GM19463 (cell line): ENCODE measurements around the gene HRH1.
"Not testable (repeated sequence)": the region's sequence is repeated elsewhere in the genome, so short reads cannot be mapped to it uniquely, and the experiment has no call there.

Experiments
- ATAC-seq: cut with Tn5 transposase; IDR thresholded peaks from one replicate; pipeline ENCODE4 v1.9.1; 2021; ENCODE audit warnings: mild to moderate bottlenecking, moderate library complexity; ENCODE audit not compliant: unreplicated experiment

Gene HRH1, protein sequence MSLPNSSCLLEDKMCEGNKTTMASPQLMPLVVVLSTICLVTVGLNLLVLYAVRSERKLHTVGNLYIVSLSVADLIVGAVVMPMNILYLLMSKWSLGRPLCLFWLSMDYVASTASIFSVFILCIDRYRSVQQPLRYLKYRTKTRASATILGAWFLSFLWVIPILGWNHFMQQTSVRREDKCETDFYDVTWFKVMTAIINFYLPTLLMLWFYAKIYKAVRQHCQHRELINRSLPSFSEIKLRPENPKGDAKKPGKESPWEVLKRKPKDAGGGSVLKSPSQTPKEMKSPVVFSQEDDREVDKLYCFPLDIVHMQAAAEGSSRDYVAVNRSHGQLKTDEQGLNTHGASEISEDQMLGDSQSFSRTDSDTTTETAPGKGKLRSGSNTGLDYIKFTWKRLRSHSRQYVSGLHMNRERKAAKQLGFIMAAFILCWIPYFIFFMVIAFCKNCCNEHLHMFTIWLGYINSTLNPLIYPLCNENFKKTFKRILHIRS

GRCh38 chr3:11154036-11154952 is at the start of gene HRH1:
Gene HRH1, plus strand, starts transcription at chr3:11154493. Its CDS starts 104,545 bp downstream, at chr3:11259038.
- no peak for ATAC-seq

DNA sequence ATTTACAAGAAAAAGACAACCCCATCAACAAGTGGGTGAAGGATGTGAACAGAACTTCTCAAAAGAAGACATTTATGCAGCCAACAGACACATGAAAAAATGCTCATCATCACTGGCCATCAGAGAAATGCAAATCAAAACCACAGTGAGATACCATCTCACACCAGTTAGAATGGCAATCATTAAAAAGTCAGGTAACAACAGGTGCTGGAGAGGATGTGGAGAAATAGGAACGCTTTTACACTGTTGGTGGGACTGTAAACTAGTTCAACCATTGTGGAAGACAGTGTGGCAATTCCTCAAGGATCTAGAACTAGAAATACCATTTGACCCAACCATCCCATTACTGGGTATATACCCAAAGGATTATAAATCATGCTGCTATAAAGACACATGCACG is 41.0 kb upstream of the HRH1 start:
- ATAC-seq = not testable (repeated sequence)

DNA sequence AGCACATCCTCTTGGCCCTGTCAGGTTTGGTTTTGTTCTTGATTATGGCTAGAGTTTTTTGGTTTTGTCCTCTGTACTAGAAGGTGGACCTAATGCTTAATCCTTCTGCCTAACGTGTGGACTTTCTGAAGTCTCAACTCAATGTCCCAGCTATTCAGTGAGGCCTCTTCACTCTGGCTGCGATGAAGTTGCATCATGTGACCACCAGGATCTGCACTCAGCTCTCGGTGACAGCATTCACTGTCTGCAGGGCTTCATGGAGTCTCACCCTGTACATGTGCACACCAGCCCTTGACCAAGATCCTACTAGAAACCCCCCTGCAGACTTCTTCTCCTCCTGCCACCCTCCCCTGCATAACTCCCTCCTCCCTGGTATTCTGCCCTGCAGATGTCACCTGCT is 38.7 kb upstream of the HRH1 start:
- ATAC-seq = no peak

- ATAC-seq = no peak
These were observed 37.8 kb upstream of the HRH1 start for GRCh38 chr3:11116336-11117059.

GRCh38 chr3:11117591-11117990 is 36.7 kb upstream of the HRH1 start:
- no peak for ATAC-seq

- no peak for ATAC-seq
These were observed 36.1 kb upstream of the HRH1 start for GRCh38 chr3:11118181-11118682.

DNA sequence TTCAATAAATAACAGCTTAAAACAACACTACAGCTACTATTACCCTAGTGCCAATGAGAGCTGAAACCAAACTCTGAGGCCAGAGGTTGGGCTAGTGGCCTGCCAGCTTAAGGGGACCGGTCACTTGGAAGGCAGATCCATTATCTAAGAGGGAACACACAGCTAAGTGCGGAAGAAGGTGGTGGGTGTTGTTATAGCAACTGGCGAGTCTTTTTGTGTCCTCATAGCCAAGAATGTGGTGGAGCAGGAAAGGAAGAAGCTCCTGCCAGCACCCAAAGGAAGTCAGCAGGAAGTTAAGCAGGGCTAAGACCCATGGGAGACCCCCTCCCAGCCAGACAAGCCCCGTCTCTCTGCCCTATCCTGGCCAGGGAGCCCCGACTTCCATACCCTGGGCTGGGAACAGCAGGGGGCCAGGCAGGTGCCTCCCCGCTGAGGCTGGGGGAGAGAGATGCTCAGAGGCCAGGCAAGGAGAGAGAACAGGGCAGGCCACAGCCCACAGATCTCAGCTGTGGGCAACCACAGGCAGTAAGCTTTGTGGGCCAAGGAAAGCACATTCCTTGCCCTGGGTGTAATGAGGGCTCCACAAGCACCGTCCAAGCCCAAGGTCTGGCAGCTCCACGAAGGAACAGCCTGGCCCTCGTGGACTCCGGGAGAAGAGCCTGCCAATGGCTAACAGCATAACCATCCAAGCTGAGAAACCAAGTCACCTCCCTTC is 34.0 kb upstream of the HRH1 start:
- ATAC-seq = no peak

DNA sequence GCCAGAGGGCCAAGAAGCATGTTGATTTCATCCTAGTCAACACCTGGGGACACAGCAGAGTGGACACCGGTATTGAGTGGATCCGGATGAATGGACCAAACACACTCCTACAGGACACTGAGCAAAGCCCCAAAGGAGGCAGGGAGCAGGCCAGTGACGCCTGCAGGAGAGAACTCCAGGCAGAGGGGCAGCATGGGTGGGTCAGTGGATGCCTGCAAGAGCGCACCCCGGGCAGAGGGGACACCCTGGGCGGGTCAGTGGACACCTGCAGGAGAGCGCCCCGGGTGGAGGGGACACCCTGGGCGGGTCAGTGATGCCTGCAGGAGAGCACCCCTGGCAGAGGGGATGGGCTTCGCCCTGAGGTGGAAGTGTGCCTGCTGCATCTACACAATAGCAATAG is 27.6 kb upstream of the HRH1 start:
- ATAC-seq = no peak

DNA sequence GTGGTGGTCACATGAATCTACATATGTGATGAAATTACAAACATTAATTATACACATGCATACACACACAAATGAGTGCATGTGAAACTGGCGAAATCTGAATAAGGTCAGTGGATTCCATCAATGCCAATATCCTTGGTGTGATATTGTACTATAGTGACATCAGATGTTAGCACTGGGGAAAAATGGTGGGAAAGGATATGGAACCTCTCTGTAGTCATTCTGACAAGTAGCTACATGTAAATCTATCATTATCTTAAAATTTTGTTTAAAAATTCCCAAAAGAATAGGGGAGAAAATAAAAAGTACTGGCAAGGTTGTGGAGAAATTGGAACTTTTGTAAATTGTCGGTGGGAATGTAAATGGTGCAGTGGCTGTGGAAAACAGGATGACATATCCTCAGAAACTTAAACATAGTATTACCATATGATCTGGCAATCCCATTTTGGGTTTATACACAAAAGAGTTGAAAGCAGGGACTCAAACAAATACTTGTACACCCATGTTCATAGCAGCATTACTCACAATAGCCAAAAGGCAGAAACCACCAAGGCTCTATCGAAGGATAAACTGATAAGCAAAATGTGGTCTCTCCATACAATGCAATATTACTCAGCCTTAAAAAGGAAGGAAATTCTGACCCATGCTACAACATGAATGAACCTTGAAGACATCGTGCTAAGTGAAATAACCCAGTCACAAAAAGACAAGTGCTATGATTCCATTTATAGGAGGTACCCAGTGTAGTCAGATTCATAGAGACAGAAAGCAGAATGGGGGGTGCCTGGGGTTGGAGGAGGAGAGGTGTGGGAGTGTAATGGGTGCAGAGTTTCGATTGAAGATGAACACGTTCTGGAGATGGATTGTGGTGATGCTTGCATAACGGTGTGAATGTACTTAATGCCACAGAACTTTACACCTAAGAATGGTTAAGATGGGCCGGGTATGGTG is 25.3 kb upstream of the HRH1 start:
- ATAC-seq = no peak

DNA sequence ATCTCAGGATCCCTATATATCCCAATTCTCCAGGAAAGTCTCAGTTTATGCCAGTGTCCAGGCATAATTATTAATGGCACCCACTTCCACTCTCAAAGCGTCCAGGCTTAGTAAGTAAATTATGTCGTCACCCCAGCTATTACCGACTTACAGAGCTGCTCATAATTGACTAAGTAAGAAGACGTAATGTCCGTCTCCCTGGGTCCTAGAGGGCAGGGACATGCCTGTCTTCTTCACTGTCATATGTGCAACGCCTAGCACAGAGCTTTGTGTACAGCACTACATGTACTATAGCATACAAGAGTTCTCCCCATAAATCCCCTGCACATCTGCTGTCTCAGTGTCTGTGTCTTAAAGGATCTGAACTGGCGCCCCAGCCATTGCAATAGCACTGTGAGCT is 23.9 kb upstream of the HRH1 start:
- ATAC-seq = no peak

DNA sequence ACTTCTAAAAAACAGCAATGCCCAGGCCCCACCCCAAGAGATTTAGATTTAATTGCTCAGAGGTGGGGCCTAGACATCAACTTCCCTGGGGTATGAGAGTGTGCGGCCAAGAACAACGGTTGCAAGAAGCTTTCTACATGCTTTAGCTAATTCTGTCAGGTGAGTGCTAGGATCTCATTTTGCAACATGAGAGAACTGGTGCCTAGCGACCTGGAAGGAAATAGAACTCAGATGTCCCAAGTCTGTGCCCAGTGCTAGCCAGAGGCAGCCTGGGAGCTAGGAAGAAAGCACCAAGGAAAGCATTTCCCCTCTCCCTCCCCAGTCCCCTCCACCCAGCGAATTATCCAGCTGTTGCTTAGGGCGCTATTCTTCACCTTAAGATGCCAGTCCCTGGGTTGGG is 22.9 kb upstream of the HRH1 start:
- no peak for ATAC-seq

DNA sequence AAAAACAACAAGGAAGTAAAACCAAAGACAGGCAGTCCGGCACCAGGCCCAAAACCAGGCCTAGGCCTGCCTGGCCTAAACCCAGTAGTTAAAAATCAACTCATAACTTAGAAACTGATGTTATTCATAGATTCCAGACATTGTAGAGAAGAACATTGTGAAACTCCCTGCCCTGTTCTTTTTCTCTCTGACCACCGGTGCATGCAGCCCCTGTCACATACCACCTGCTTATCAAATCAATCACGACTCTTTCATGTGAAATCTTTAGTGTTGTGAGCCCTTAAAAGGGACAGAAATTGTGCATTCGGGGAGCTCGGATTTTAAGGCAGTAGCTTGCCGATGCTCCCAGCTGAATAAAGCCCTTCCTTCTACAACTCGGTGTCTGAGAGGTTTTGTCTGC is 22.4 kb upstream of the HRH1 start:
- not testable (repeated sequence) for ATAC-seq

GRCh38 chr3:11132861-11133260 is 21.4 kb upstream of the HRH1 start:
- no peak for ATAC-seq

DNA sequence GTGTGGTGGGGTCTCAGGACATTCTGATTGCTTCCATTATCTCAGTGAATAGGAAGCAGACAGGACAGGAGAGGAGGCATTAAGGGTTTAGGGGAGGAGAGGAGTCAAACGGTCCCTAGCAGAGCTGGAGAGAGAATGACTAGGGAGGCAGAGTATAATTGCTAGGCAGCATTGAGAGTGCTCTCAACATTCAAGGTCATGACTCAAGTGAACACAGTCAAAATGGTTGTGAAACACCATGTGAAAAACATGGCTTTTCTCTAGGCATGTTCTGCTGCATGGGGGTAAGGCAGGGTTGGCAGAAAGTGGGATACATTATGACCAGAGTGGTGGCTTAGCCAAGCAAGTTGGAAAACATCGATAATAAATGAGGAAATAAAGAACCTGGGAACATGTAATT is 19.5 kb upstream of the HRH1 start:
- no peak for ATAC-seq

DNA sequence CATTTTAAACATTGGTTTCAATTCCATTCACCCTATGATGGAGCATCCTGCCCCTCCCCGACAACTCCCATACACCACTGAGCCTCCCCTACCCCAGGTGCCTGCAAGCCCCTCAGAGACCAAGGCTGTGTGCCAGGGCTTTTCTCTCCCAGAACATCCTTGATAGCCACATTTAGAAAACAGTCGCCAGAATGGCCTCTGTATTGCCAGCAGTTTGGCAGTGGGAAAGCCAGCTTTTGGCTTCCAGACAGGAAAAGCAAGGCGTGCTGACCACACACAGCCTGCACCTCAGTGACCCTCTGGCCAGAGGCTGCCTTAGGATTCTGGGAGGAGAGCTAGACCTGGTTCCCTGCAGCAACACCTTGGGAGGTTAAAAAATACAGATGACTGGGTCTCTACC is 18.2 kb upstream of the HRH1 start:
- no peak for ATAC-seq

GRCh38 chr3:11136830-11137626 is 17.3 kb upstream of the HRH1 start:
- ATAC-seq = no peak

DNA sequence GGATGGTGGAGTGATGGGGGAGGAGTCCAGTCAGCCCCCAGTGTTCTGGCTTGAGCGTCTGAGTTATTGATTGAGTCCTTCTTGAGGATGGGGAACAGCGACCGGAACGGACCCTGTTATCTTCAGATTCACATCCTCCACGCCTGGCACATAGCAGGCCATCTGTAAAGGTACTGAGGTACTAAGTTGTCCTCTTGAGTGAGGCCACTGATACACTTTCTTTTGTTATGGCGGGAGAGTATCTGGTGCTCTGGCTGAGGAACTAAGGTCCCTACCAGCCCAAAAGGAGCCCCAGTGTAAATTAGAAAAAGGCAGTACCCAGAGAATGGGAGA is 16.7 kb upstream of the HRH1 start:
- no peak for ATAC-seq

- ATAC-seq = no peak
These were observed 15.9 kb upstream of the HRH1 start for GRCh38 chr3:11138371-11138770.
